HG03095 (cell line): ENCODE measurements around the gene TEKT1.
"Not testable (repeated sequence)": the region's sequence is repeated elsewhere in the genome, so short reads cannot be mapped to it uniquely, and the experiment has no call there.

Experiments used
- ATAC-seq: cut with Tn5 transposase; IDR thresholded peaks from one replicate; pipeline ENCODE4 v1.9.1; 2021; ENCODE audit warnings: moderate library complexity; ENCODE audit not compliant: unreplicated experiment

Gene TEKT1

GRCh38 chr17:6831661-6832263 lies at the start of gene TEKT1:
TEKT1 (minus strand) TSS chr17:6831729; CDS start chr17:6830376, 1,353 bp downstream.
- no peak for ATAC-seq

- ATAC-seq: not testable (repeated sequence)
Measured at GRCh38 chr17:6879221-6879975, 47.9 kb upstream of the TEKT1 start.

- ATAC-seq: not testable (repeated sequence)
Measured at GRCh38 chr17:6875276-6875675, 43.7 kb upstream of the TEKT1 start.

GRCh38 chr17:6872936-6873335 lies 41.4 kb upstream of the TEKT1 start:
- ATAC-seq: no peak

GRCh38 chr17:6870841-6871240 lies 39.3 kb upstream of the TEKT1 start:
- no peak for ATAC-seq

- no peak for ATAC-seq
Measured at GRCh38 chr17:6868582-6868981, 37.1 kb upstream of the TEKT1 start.

GRCh38 chr17:6867849-6868248 lies 36.3 kb upstream of the TEKT1 start:
- no peak for ATAC-seq

GRCh38 chr17:6862825-6863224 lies 31.3 kb upstream of the TEKT1 start:
- no peak for ATAC-seq

GRCh38 chr17:6862122-6862521 lies 30.6 kb upstream of the TEKT1 start:
- no peak for ATAC-seq

GRCh38 chr17:6857904-6858303 lies 26.4 kb upstream of the TEKT1 start:
- ATAC-seq: no peak

- ATAC-seq: no peak
Measured at GRCh38 chr17:6857336-6857735, 25.8 kb upstream of the TEKT1 start.

- no peak for ATAC-seq
Measured at GRCh38 chr17:6856051-6856450, 24.5 kb upstream of the TEKT1 start.

GRCh38 chr17:6853764-6854442 lies 22.4 kb upstream of the TEKT1 start:
- no peak for ATAC-seq

GRCh38 chr17:6848545-6849179 lies 17.1 kb upstream of the TEKT1 start:
- ATAC-seq: not testable (repeated sequence)

GRCh38 chr17:6846138-6846537 lies 14.6 kb upstream of the TEKT1 start:
- ATAC-seq: not testable (repeated sequence)

GRCh38 chr17:6844406-6844805 lies 12.9 kb upstream of the TEKT1 start:
- not testable (repeated sequence) for ATAC-seq

GRCh38 chr17:6843241-6843880 lies 11.8 kb upstream of the TEKT1 start:
- no peak for ATAC-seq

GRCh38 chr17:6841769-6842168 lies 10.2 kb upstream of the TEKT1 start:
- not testable (repeated sequence) for ATAC-seq

- ATAC-seq: no peak
Measured at GRCh38 chr17:6830383-6830986, 1.0 kb downstream of the TEKT1 start.

GRCh38 chr17:6823011-6823442 lies 8.5 kb downstream of the TEKT1 start:
- ATAC-seq: no peak

GRCh38 chr17:6818938-6819337 lies 12.6 kb downstream of the TEKT1 start:
- ATAC-seq: no peak
